Measurements from ENCODE around the gene RIGI. TPM values are rescaled to one million over a fixed set of nuclear protein-coding genes. Genes with fewer than 3 reads are reported as not detected.
A peak's percentile ranks its signal among the peaks of the same experiment; 100 is the strongest.

The RIGI gene
- polyA plus RNA-seq, 1 of the 3 experiments (the other 2 are of a cell fraction): 1.5 TPM

GRCh38 chr9:32486839-32487562 is 39.0 kb downstream of the RIGI start:
- H4K20me1 ChIP-seq (ENCODE audit: insufficient read depth): no peaks in the 10 kb centered on the region
- no peaks in the 10 kb centered on the region for H3K79me2 ChIP-seq (ENCODE audit: insufficient read depth)
- H3K4me3 ChIP-seq (ENCODE audit: low read depth in 2 of 2, low read length in 1 of 2): no peak overlapping the region
- H3K9ac ChIP-seq: no peak overlapping the region
- WGBS (ENCODE audit: low lambda C conversion rate): 86% methylated on average over 2 of the region's 2 CpGs
- peaks cover 0 to 17% of the 10 kb centered on the region in 2 experiments; a peak in 1 of 4 replicates for H3K4me1 ChIP-seq (ENCODE audit: control insufficient read depth in 1 of 2, insufficient read depth in 2 of 2, low read depth in 1 of 2, low read length in 1 of 2)
- DNase-seq: no peak
- peak overlapping the region in 1 of 2 experiments; percentile 52; a peak in 2 of 4 replicates for H3K27ac ChIP-seq (ENCODE audit: low read depth in 2 of 2, low read length in 1 of 2)
- no peaks in the 10 kb centered on the region for H3K9me2 ChIP-seq
- ChIA-PET POLR2A (no interaction called here), CTCF (interaction anchor here (1.0 to 1.9 kb wide), 3 partner anchors 95 to 108 kb away, joined by 3 to 8 read pairs (median 7); no protein-coding TSS in a partner anchor)
- H3K27me3 ChIP-seq (ENCODE audit: insufficient read depth): no peaks in the 10 kb centered on the region
- H3K9me3 ChIP-seq: no peaks in the 10 kb centered on the region
- peaks cover 9% of the 10 kb centered on the region for H3F3A ChIP-seq (replicated peaks; ENCODE audit: insufficient read depth)
- no peak overlapping the region for H2AFZ ChIP-seq (ENCODE audit: low read depth)
- TF ChIP-seq ELF1 (IDR thresholded peaks at IDR 0.05): no peak
- TF ChIP-seq CHD2 (IDR thresholded peaks at IDR 0.05; ENCODE audit: low read length, partially characterized antibody): no peak
- TF ChIP-seq MEF2A (IDR thresholded peaks at IDR 0.05; ENCODE audit: borderline replicate concordance, low read depth): no peak
- no peak for TF ChIP-seq GABPA (IDR thresholded peaks at IDR 0.05; ENCODE audit: low read depth)
- TF ChIP-seq EP300 (IDR thresholded peaks at IDR 0.05; ENCODE audit: borderline replicate concordance in 1 of 2, low read depth in 1 of 2, low read length in 1 of 2): no peak
- no peak for TF ChIP-seq REST (IDR thresholded peaks at IDR 0.05; ENCODE audit: low read depth, low read length)
- TF ChIP-seq TEAD4 (IDR thresholded peaks at IDR 0.05; ENCODE audit: borderline replicate concordance, insufficient read depth): no peak
- H3K36me3 ChIP-seq (replicated peaks in 1 of 2; ENCODE audit: control insufficient read depth in 1 of 2, insufficient read depth in 2 of 2, low read length in 1 of 2): peaks cover 16 to 26% of the 10 kb centered on the region in 2 experiments
- H3K4me2 ChIP-seq: no peak overlapping the region

GRCh38 chr9:32483343-32483742 is 42.7 kb downstream of the RIGI start:
- Histone ChIP-seq H3K9me2 (no peaks in the 10 kb centered on the region), H3K27me3 (ENCODE audit: insufficient read depth) (no peaks in the 10 kb centered on the region), H3K4me3 (ENCODE audit: low read depth in 2 of 2, low read length in 1 of 2) (no peak overlapping the region), H4K20me1 (ENCODE audit: insufficient read depth) (no peaks in the 10 kb centered on the region), H3K9me3 (no peaks in the 10 kb centered on the region), H3F3A (replicated peaks; ENCODE audit: insufficient read depth) (peaks cover 5% of the 10 kb centered on the region), H2AFZ (ENCODE audit: low read depth) (no peak overlapping the region), H3K36me3 (replicated peaks in 1 of 2; ENCODE audit: control insufficient read depth in 1 of 2, insufficient read depth in 2 of 2, low read length in 1 of 2) (peaks cover 19 to 26% of the 10 kb centered on the region in 2 experiments), H3K9ac (no peak overlapping the region), H3K4me1 (ENCODE audit: control insufficient read depth in 1 of 2, insufficient read depth in 2 of 2, low read depth in 1 of 2, low read length in 1 of 2) (peaks cover 0 to 13% of the 10 kb centered on the region in 2 experiments; a peak in 1 of 4 replicates), H3K79me2 (ENCODE audit: insufficient read depth) (no peaks in the 10 kb centered on the region), H3K27ac (ENCODE audit: low read depth in 2 of 2, low read length in 1 of 2) (no peak overlapping the region), H3K4me2 (no peak overlapping the region)
- POLR2A ChIA-PET: no interaction called here
- DNase-seq: no peak
- TF ChIP-seq RXRA (IDR thresholded peaks at IDR 0.05; ENCODE audit: borderline replicate concordance, low read depth) (no peak), CHD2 (IDR thresholded peaks at IDR 0.05; ENCODE audit: low read length, partially characterized antibody) (no peak), TAF1 (IDR thresholded peaks at IDR 0.05; ENCODE audit: borderline replicate concordance, low read depth, low read length) (no peak), MXI1 (IDR thresholded peaks at IDR 0.05; ENCODE audit: low read depth, low read length) (no peak), GABPA (IDR thresholded peaks at IDR 0.05; ENCODE audit: low read depth) (no peak), RAD21 (IDR thresholded peaks at IDR 0.05; ENCODE audit: low read length) (no peak), POLR2AphosphoS5 (IDR thresholded peaks at IDR 0.05; ENCODE audit: low read depth, low read length) (no peak), FOXJ3 (CRISPR knock-in tag; IDR thresholded peaks at IDR 0.05) (no peak)
- CTCF ChIA-PET: no interaction called here
- 91% methylated on average over 4 of the region's 4 CpGs for WGBS (ENCODE audit: low lambda C conversion rate)

Other genes starting within 250 kb of the RIGI start
- gene ACO1, start 141.6 kb downstream of the RIGI start, polyA plus RNA-seq (2012; rRNA removed): 25.4 and 33.7 TPM in 2 replicates
- gene SMIM27, start 26.1 kb upstream of the RIGI start, polyA plus RNA-seq (2012; rRNA removed): 5.9 and 6.0 TPM in 2 replicates
- 4.9 and 6.1 TPM in 2 replicates for gene TOPORS, start 26.4 kb upstream of the RIGI start, polyA plus RNA-seq (2012; rRNA removed)
- gene NDUFB6, start 47.0 kb upstream of the RIGI start, polyA plus RNA-seq (2012; rRNA removed): 78.0 and 96.2 TPM in 2 replicates
- gene TAF1L, start 109.5 kb upstream of the RIGI start, polyA plus RNA-seq (2012; rRNA removed): 0.02 TPM in 1 of 2 replicates, not detected in the other

Measured in SK-N-SH (cell line).